ENCODE results near the gene MYOF.
"Not testable (repeated sequence)": the region's sequence is repeated elsewhere in the genome, so short reads cannot be mapped to it uniquely, and the experiment has no call there.

Gene MYOF

DNA sequence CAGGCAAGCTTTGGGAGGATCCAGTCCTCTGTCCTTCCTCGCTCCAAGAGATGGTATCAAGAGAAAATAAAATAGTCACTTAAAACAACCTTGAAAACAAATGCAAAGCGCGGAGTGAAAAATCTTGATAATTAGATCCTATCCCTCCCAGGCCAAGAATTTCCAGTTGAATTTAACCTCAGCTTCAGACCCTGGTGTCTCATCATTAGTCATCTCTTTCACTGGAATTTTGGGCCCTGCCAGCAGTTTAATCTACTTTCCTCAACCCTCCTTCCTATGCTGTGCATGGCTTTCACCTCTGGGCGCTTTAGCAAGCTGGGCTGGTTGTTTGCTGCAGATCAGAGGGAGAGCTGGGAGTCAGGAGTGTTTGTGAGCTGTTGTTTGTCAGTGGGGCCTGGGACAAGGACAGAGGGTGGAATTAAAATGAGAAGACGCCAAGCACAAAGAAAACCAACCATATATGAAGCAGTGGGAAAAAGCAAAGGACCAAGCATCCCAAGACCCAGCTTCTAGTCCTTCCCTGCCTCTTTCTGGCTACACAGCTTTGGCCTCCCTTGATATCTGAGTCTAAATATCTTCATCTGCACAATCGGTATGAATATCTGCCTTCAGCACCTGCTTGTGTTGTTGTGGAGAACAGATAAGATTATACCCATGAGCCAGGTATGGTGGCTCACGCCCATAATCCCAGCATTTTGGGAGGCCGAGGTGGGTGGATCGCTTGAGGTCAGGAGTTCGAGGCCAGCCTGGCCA, 13.5 kb downstream of the MYOF start:
- ATAC-seq: peak; percentile 41
- no peak overlapping the region for H3K27ac Mint-ChIP-seq
- no peak for DNase-seq

DNA sequence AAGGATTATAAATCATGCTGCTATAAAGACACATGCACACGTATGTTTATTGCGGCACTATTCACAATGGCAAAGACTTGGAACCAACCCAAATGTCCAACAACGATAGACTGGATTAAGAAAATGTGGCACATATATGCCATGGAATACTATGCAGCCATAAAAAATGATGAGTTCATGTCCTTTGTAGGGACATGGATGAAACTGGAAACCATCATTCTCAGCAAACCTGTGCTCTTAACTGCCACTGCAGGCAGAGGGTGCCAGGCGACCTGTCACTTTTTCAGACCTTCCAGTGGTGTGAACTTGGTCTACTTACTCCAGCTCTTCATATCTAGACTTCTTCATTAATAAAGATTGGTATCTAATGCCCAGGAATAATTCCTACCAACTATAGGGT, 14.5 kb downstream of the MYOF start:
- not testable (repeated sequence) for H3K27ac Mint-ChIP-seq; H3K27me3 Mint-ChIP-seq; ATAC-seq; H3K9me3 Mint-ChIP-seq; H3K36me3 Mint-ChIP-seq (ENCODE audit: low read depth); H3K4me3 Mint-ChIP-seq; DNase-seq
- peaks cover 26% of the 10 kb centered on the region for H3K4me1 Mint-ChIP-seq

More for the DNA sequence above, 13.5 kb downstream of the MYOF start:
- H3K4me3 Mint-ChIP-seq: no peak overlapping the region
- H3K36me3 Mint-ChIP-seq (ENCODE audit: low read depth): peaks cover 6% of the 10 kb centered on the region
- H3K27me3 Mint-ChIP-seq: no peaks in the 10 kb centered on the region
- H3K9me3 Mint-ChIP-seq: no peaks in the 10 kb centered on the region
- peaks cover 21% of the 10 kb centered on the region for H3K4me1 Mint-ChIP-seq

DNA sequence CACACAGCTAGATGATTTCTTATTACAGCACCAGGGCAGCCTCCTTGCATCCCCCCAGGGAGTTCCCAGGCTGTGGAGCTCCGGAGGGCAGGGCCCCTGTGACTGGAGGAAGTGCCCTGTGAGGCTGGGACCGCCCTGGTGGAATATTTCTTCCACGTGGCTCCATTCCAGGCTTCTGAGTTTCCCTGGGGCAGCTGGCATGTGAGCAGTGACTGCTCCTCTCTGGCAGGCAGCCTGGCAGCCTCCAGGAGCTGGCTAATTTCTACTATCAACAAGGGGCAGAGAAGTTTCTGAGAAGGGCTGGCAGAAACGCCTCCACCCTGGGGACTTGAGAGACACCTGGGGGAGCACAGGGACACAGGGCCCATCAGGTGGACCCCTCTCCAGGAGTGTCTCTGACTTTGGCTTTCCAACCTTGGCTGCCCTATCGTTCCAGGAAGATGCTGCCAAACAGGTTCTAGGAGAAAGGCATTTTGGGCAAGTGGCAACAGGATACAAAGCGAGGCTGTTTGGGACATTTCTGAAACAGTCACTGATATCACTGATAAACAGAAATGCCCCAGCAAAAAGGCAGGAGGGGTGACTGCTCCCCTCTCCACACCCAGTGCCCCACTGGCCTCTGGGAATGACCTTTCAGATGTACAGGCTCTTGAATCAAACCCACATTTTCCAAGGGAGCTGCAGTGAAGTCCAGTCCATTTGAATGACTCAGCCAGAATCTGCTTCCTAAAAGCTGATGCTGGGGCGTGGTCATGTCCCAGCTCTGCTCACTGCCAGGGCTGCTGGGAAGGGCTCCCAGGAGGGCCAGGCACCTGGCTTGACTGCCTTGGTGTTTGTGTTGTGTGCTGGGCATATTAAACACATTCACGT, 16.1 kb downstream of the MYOF start:
- H3K36me3 Mint-ChIP-seq (ENCODE audit: low read depth): peaks cover 8% of the 10 kb centered on the region
- no peaks in the 10 kb centered on the region for H3K27me3 Mint-ChIP-seq
- H3K4me1 Mint-ChIP-seq: peaks cover 29% of the 10 kb centered on the region
- H3K4me3 Mint-ChIP-seq: no peak overlapping the region
- DNase-seq (no peak), ATAC-seq (no peak)
- H3K27ac Mint-ChIP-seq: no peak overlapping the region
- no peaks in the 10 kb centered on the region for H3K9me3 Mint-ChIP-seq

DNA sequence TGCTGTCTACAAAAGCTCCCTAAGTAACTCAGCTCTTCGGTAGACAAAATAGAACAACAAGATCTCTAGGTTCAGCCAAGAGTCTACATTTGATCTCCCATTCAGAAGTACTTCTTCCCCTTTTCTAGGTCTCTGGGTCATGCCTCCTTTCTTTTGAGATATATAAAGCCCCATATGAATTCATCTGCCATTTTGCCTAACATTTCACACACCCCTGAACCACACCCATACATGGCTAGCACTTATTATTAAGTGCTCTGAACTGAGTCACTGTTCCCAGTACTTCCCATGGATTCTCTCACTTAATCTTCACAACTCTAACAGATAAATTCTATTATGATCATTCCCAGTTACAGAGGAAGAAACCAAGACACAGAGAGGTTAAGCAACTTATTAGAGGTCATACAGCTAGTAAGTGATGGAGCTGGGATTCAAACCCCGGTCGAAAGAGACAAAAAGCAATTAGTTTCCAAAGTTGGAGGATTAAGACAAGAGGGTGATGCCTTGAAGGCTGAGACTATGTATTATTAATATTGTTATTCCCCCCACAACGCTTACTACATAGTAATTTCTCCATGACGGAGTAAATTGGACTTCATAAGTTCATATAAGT, 17.3 kb downstream of the MYOF start:
- peaks cover 27% of the 10 kb centered on the region for H3K4me1 Mint-ChIP-seq
- no peak for ATAC-seq

DNA sequence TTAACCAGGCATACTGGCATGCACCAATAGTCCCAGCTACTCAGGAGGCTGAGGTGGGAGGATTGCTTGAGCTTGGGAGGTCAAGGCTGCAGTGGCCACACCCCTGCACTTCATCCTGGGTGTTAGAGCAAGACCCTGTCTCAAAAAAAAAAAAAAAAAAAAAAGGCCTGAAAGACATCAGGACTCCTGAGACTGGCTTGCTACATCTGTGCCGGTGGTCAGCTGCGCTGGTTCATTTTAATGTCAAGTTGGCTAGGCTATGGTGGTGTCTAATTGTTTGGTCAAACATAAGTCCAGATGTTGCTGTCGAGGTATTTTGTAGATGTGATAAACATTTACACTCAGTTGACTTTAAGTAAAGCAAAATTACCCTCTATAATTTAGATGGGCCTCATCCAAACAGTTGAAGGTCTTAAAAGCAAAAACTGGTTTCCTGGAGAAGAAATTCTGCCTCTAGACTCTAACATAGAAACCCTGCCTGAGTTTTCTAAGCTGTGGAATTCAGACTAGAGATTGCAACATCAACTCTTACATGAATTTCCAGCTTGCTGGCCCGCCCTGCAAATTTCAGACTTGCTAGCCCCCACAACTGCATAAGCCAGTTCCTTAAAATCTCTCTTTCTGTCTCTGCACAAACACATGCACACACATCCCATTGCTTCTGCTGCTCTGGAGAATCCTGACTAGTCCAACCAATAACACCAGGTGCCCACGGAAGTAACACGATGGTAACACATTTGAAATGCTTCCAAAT, 18.2 kb downstream of the MYOF start:
- no peak overlapping the region for H3K27ac Mint-ChIP-seq
- no peak overlapping the region for H3K4me3 Mint-ChIP-seq
- peaks cover 3% of the 10 kb centered on the region for H3K27me3 Mint-ChIP-seq
- peaks cover 10% of the 10 kb centered on the region for H3K36me3 Mint-ChIP-seq (ENCODE audit: low read depth)
- no peak for ATAC-seq
- H3K9me3 Mint-ChIP-seq: no peaks in the 10 kb centered on the region
- H3K4me1 Mint-ChIP-seq: peaks cover 34% of the 10 kb centered on the region
- DNase-seq: no peak

More for the DNA sequence above, 17.3 kb downstream of the MYOF start:
- Mint-ChIP-seq H3K4me3 (no peak overlapping the region), H3K27me3 (peaks cover 3% of the 10 kb centered on the region), H3K9me3 (no peaks in the 10 kb centered on the region), H3K27ac (no peak overlapping the region), H3K36me3 (ENCODE audit: low read depth) (peaks cover 8% of the 10 kb centered on the region)
- DNase-seq: no peak

DNA sequence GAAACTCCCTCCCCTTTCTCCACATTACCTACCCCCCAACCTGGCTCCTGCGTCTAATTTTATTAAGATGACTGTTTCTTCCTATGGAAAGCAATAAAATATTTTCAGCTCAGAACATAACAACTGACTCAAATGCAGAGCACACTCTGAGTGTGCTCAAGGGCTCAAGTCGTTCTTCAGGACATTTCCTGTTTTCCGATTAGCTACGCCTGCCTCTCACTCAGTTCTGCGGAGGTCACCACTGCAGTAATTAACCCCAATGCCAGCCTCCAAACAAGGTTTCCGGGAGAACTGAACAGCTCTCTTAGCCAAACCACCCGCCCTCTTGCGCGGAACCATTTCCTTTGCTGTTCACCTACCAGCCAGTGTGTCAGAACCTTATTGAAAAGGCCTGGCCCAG, 19.3 kb downstream of the MYOF start:
- peak overlapping the region; percentile 28 for H3K27ac Mint-ChIP-seq
- ATAC-seq: peak; percentile 59
- peaks cover 10% of the 10 kb centered on the region for H3K36me3 Mint-ChIP-seq (ENCODE audit: low read depth)
- H3K9me3 Mint-ChIP-seq: no peaks in the 10 kb centered on the region
- peaks cover 3% of the 10 kb centered on the region for H3K27me3 Mint-ChIP-seq
- H3K4me3 Mint-ChIP-seq: no peak overlapping the region
- peak; percentile 12 for DNase-seq
- peaks cover 29% of the 10 kb centered on the region for H3K4me1 Mint-ChIP-seq

DNA sequence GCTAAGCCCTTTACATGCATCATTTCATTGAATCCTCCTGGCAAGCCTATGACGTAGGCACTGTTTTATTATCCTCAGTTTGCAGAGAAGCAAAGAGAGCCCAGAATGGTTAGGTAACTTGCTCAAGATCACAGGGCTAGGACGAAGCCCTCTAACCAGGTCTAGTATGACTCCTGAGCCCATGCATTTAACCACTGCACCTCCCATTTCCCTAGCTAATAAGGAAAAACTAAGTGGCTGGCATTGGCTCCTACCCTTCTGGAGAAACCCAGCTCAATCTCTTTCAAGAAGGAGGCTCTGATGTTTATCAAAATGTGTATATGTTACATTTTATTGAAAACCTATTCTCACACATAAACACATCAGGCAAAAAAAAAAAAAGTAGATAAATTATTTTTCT, 19.8 kb downstream of the MYOF start:
- no peak for DNase-seq
- Mint-ChIP-seq H3K9me3 (no peaks in the 10 kb centered on the region), H3K4me3 (no peak overlapping the region), H3K27me3 (peaks cover 3% of the 10 kb centered on the region), H3K36me3 (ENCODE audit: low read depth) (peaks cover 7% of the 10 kb centered on the region), H3K27ac (peak overlapping the region; percentile 28), H3K4me1 (peaks cover 29% of the 10 kb centered on the region)
- ATAC-seq: no peak

DNA sequence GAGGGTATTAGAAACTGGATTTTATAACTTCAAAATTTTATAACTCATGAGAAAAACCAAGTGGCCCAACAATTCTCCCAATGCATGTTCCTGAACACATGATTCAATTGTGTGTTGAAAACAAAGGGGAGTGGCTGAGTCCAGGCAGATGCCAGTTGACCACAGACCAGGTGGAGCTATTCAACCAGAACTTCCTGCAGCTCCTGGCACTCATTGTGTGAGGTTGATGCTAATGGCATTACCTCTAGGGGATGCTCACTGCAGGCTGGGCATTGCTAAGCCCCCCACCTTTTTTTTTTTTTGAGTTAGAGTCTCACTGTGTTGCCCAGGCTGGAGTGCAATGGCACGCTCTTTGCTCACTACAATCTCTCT, 20.3 kb downstream of the MYOF start:
- DNase-seq (no peak), ATAC-seq (no peak)
- peaks cover 10% of the 10 kb centered on the region for H3K36me3 Mint-ChIP-seq (ENCODE audit: low read depth)
- no peaks in the 10 kb centered on the region for H3K9me3 Mint-ChIP-seq
- H3K4me1 Mint-ChIP-seq: peaks cover 29% of the 10 kb centered on the region
- H3K27ac Mint-ChIP-seq: no peak overlapping the region
- H3K27me3 Mint-ChIP-seq: peaks cover 3% of the 10 kb centered on the region
- no peak overlapping the region for H3K4me3 Mint-ChIP-seq

DNA sequence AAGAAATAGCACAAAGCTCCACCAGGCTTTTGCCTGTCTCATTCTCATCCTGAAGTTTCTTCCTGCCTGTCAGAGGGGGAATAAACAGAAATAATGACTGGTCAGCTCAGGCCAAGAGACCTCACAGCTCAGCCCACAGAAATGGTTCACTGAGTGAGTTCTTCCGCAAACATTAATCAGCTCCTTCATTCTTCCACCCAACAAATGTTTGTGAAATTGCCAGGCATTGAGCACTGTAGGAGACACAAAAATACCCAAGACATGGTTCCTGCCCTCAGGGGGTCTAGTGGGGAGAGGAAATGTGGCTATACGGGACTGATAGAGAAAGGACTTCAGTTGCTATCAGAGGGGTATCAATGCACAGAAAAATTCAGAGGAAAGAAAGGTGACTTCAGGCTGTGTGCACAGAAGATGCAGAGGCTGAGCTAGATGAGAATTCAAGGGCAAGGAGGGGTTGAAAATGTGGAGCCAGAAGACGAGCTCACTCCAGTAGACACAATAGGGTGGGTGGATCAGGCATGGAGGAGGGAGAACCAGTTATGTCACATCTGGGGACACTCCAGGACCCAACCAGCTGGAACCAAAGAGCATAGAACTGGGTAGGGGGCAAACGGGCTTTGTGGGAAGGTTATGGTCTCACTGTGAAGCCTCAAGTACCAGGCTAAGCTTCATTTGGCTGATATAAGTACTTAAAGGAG, 20.9 kb downstream of the MYOF start:
- Mint-ChIP-seq H3K36me3 (ENCODE audit: low read depth) (peaks cover 10% of the 10 kb centered on the region), H3K27ac (peak overlapping the region; percentile 50), H3K4me1 (peaks cover 29% of the 10 kb centered on the region), H3K4me3 (no peak overlapping the region), H3K9me3 (no peaks in the 10 kb centered on the region), H3K27me3 (peaks cover 3% of the 10 kb centered on the region)
- ATAC-seq: no peak
- no peak for DNase-seq

DNA sequence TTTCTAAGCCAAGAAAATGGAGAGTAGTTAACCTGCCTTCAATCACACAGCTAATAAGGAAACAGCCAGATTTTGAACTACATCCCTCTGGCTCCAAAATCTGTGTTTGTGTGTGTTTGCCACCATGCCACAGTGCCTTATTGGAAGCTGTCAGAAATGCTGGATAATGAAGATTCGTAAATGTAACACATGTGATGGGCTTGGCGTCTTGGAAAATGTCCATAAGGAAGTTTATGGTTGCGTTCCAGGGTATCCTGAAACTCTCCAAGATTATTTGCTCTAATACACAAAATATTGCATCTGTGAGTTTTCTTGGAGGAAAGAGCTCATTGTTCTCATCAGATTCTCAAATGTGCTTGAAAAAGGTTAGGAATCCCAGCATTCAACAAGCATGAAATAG, 22.7 kb downstream of the MYOF start:
- H3K27me3 Mint-ChIP-seq: peaks cover 3% of the 10 kb centered on the region
- no peak for ATAC-seq
- peaks cover 29% of the 10 kb centered on the region for H3K4me1 Mint-ChIP-seq
- peaks cover 12% of the 10 kb centered on the region for H3K36me3 Mint-ChIP-seq (ENCODE audit: low read depth)
- H3K9me3 Mint-ChIP-seq: no peaks in the 10 kb centered on the region
- no peak overlapping the region for H3K4me3 Mint-ChIP-seq
- no peak for DNase-seq
- no peak overlapping the region for H3K27ac Mint-ChIP-seq

DNA sequence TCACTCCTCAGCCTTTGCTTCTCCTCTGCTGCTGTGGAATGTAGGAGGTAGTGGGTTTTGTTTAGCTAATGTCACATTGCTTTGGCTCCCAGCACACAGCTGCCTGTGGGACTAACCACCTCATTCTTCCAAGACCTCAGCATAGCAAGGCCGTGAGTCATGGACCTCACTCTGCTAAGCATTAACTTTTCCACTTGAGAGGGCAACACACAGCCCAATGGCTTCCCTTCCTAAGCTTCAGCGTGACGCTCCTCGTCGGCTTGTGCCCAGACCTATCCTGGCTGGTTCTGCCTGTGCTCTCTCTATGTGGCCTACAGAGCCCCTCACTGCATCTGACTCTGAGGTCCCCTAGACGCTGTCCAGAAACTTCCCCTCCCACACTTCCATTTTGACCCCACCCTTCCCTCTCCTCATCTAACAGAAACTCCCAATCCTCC, 23.3 kb downstream of the MYOF start:
- DNase-seq (no peak), ATAC-seq (peak; percentile 85)
- Mint-ChIP-seq H3K9me3 (no peaks in the 10 kb centered on the region), H3K4me3 (no peak overlapping the region), H3K4me1 (peaks cover 26% of the 10 kb centered on the region), H3K27me3 (peaks cover 3% of the 10 kb centered on the region), H3K27ac (peak overlapping the region; percentile 29), H3K36me3 (ENCODE audit: low read depth) (peaks cover 12% of the 10 kb centered on the region)

DNA sequence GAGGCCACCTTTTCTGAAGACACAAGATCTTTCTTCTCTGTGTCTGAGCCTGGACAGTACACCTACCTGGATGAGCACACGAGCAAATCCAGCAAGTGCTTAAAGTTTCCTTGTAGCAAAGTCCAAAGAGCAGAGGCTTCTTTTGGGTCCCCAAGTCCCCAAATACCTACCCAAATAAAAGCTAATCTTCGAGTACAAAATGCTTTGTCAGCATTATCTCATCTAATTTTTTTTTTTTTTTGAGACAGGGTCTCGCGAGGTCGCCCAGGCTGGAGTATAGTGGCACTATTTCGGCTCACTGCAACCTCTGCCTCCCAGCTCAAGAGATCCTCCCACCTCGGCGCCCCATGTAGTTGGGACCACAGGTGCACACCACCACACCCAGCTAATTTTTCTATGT, 24.6 kb downstream of the MYOF start:
- Mint-ChIP-seq H3K27ac (no peak overlapping the region), H3K9me3 (no peaks in the 10 kb centered on the region), H3K36me3 (ENCODE audit: low read depth) (peaks cover 12% of the 10 kb centered on the region), H3K27me3 (peaks cover 3% of the 10 kb centered on the region), H3K4me1 (peaks cover 19% of the 10 kb centered on the region), H3K4me3 (no peak overlapping the region)
- DNase-seq (no peak), ATAC-seq (no peak)

DNA sequence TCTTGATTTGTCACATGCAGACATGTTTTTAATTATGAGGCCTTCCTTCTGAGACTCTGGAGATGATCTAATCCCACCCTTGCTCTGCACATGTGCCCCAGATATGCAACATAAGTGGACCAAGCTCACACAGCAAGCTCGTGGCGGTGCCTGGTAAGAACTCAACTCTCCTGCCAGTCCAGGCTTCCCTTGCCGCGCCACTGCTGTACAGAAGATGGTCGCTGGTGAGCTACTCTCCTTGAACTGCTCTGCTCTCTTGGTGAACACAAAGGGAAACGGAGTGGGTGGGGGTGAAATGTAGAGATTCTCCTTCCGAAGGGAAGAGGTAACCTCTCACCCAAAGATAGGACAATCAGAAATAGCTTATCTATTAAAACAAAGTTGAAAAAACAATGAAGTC, 25.7 kb downstream of the MYOF start:
- Mint-ChIP-seq H3K36me3 (ENCODE audit: low read depth) (peaks cover 17% of the 10 kb centered on the region), H3K27ac (no peak overlapping the region), H3K4me1 (peaks cover 21% of the 10 kb centered on the region), H3K9me3 (no peaks in the 10 kb centered on the region), H3K27me3 (peaks cover 3% of the 10 kb centered on the region), H3K4me3 (no peak overlapping the region)
- DNase-seq: no peak
- ATAC-seq: no peak

DNA sequence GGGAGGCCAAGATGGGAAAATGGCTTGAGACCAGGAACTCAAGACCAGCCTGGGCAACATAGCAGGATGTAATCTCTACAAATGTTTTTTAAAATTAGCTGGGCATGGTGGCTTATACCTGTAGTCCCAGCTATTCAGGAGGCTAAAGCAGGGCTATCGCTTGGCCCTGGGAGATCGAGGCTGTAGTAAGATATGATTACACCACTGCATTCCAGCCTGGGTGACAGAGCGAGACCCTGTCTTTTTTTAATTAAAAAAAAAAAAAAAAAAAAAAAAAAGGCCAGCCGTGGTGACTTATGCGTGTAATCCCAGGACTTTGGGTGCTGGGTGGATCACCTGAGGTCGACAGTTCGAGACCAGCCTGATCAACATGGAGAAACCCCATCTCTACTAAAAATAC, 27.4 kb downstream of the MYOF start:
- H3K27me3 Mint-ChIP-seq: no peaks in the 10 kb centered on the region
- no peak overlapping the region for H3K4me3 Mint-ChIP-seq
- H3K9me3 Mint-ChIP-seq: no peaks in the 10 kb centered on the region
- no peak for DNase-seq
- peaks cover 15% of the 10 kb centered on the region for H3K4me1 Mint-ChIP-seq
- no peak overlapping the region for H3K27ac Mint-ChIP-seq
- peaks cover 14% of the 10 kb centered on the region for H3K36me3 Mint-ChIP-seq (ENCODE audit: low read depth)
- ATAC-seq: no peak
